CD4-positive, alpha-beta T cell (primary cell): ENCODE measurements around the gene SAMHD1. TPM values are rescaled to one million over a fixed set of nuclear protein-coding genes. Genes with fewer than 3 reads are reported as not detected.

Experiments used
- ATAC-seq: fragments of 200-7000 bp; cut with Tn5 transposase; one replicate; pipeline ENCODE4 v1.10.0; 2022; ENCODE audit warnings: mild to moderate bottlenecking; ENCODE audit not compliant: poor library complexity
- CTCF ChIA-PET: fragments of 350-600 bp; sonication (Branson Sonifier 250); formaldehyde crosslinking; loops from one replicate; lab custom pipeline; 2021; ENCODE audit warnings: antibody characterized with exemption, inconsistent platforms; lab: Charles Lee
- POLR2A ChIA-PET: fragments of 350-600 bp; sonication (Branson Sonifier 250); formaldehyde crosslinking; loops from one replicate; lab custom pipeline; 2021; ENCODE audit warnings: antibody characterized with exemption, inconsistent platforms; lab: Charles Lee
- DNase-seq, 14 experiments: peaks; one replicate each; pipeline ENCODE4 v3.0.0-alpha.2; 2013 to 2020; ENCODE audit warnings: mixed read lengths in 2 of 14
- H3K27ac ChIP-seq, 2 donors: one replicate each; pipeline versions ENCODE4 v1.5.1 to v1.7.0; 2013; ENCODE audit warnings: low read length in 2 of 2, low read depth in 1 of 2, mild to moderate bottlenecking in 1 of 2
- H3K27me3 ChIP-seq, 2 experiments: 1 replicate in 1 of 2; 2 replicates in 1 of 2; pipeline versions ENCODE4 v1.6.1 to v1.7.0; 2013; ENCODE audit warnings: low read length in 2 of 2, control low read depth in 1 of 2, mild to moderate bottlenecking in 1 of 2, moderate library complexity in 1 of 2; ENCODE audit not compliant: insufficient read depth in 2 of 2, control insufficient read depth in 1 of 2
- H3K36me3 ChIP-seq: one replicate; pipeline ENCODE4 v1.6.1; 2013; ENCODE audit warnings: low read length, control low read depth; ENCODE audit not compliant: insufficient read depth
- H3K4me1 ChIP-seq: one replicate; pipeline ENCODE4 v1.6.1; 2013; ENCODE audit warnings: low read length, control low read depth; ENCODE audit not compliant: insufficient read depth
- H3K4me3 ChIP-seq: one replicate; pipeline ENCODE4 v1.5.1; 2013; ENCODE audit warnings: mild to moderate bottlenecking, low read length, moderate library complexity
- H3K9me3 ChIP-seq, 2 experiments: 1 replicate in 1 of 2; 2 replicates in 1 of 2; pipeline versions ENCODE4 v1.6.1 to v1.7.0; 2013; ENCODE audit warnings: low read length in 2 of 2, mild to moderate bottlenecking in 2 of 2, control low read depth in 1 of 2, moderate library complexity in 1 of 2; ENCODE audit not compliant: control insufficient read depth in 1 of 2, insufficient read depth in 1 of 2
- H3K27ac Mint-ChIP-seq: one replicate; pipeline ENCODE4 v1.8.0; 2020; ENCODE audit warnings: mixed read lengths
- H3K27me3 Mint-ChIP-seq: one replicate; pipeline ENCODE4 v1.8.0; 2021; ENCODE audit warnings: mixed read lengths
- H3K36me3 Mint-ChIP-seq: one replicate; pipeline ENCODE4 v1.8.0; 2021; ENCODE audit warnings: low read depth, mixed read lengths
- H3K4me1 Mint-ChIP-seq: one replicate; pipeline ENCODE4 v1.8.0; 2021; ENCODE audit warnings: low read depth, mixed read lengths
- H3K4me3 Mint-ChIP-seq: one replicate; pipeline ENCODE4 v1.8.0; 2020; ENCODE audit warnings: mild to moderate bottlenecking, mixed read lengths
- H3K9me3 Mint-ChIP-seq: one replicate; pipeline ENCODE4 v1.8.0; 2020; ENCODE audit warnings: mixed read lengths
- intact Hi-C, 2 experiments: fragments of 100-400 bp; cut with DNase I in 1 of 2; cut with micrococcal nuclease in 1 of 2; formaldehyde crosslinking; loops; one replicate each; pipeline versions ENCODE4 v1.15.1 to v1.9.0; 2023 to 2025; cut with DNase I, micrococcal nuclease
- total RNA-seq, 174 experiments: library from RNA in 2 of 174; stranded (reverse) in 2 of 174; gene quantifications; one replicate each; pipeline ENCODE4 v1.2.3 and lab custom pipeline; 2021 to 2026
- TF ChIP-seq, protein P1 (sequence below): fragments of 200-600 bp; IDR thresholded peaks from one replicate; pipeline ENCODE4 v1.8.0; 2022; ENCODE audit warnings: antibody characterized with exemption, mild to moderate bottlenecking

The SAMHD1 gene
- total RNA-seq, 2 experiments from 2014 or later: 232 to 239 TPM

GRCh38 chr20:36872852-36873251 lies 78.7 kb downstream of the SAMHD1 start:
- H3K27ac Mint-ChIP-seq: no peak overlapping the region
- CTCF ChIA-PET: interaction anchor here (0.5 kb wide), 1 partner anchor 250 kb away, joined by 4 read pairs; no protein-coding TSS in a partner anchor
- H3K4me1 ChIP-seq: peaks cover 4% of the 10 kb centered on the region
- H3K9me3 ChIP-seq: no peaks in the 10 kb centered on the region
- intact Hi-C loops: no loop called here
- DNase-seq (no peak), ATAC-seq (no peak)
- TF ChIP-seq, protein P1, sequence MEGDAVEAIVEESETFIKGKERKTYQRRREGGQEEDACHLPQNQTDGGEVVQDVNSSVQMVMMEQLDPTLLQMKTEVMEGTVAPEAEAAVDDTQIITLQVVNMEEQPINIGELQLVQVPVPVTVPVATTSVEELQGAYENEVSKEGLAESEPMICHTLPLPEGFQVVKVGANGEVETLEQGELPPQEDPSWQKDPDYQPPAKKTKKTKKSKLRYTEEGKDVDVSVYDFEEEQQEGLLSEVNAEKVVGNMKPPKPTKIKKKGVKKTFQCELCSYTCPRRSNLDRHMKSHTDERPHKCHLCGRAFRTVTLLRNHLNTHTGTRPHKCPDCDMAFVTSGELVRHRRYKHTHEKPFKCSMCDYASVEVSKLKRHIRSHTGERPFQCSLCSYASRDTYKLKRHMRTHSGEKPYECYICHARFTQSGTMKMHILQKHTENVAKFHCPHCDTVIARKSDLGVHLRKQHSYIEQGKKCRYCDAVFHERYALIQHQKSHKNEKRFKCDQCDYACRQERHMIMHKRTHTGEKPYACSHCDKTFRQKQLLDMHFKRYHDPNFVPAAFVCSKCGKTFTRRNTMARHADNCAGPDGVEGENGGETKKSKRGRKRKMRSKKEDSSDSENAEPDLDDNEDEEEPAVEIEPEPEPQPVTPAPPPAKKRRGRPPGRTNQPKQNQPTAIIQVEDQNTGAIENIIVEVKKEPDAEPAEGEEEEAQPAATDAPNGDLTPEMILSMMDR: no peak
- H3K27ac ChIP-seq: no peak overlapping the region
- no peaks in the 10 kb centered on the region for H3K36me3 Mint-ChIP-seq
- no peaks in the 10 kb centered on the region for H3K27me3 ChIP-seq
- no peaks in the 10 kb centered on the region for H3K27me3 Mint-ChIP-seq
- H3K9me3 Mint-ChIP-seq: no peaks in the 10 kb centered on the region
- POLR2A ChIA-PET: interaction anchor here (0.9 kb wide), 2 partner anchors 11 to 220 kb away, joined by 3 to 4 read pairs; no protein-coding TSS in a partner anchor
- no peaks in the 10 kb centered on the region for H3K4me1 Mint-ChIP-seq
- no peaks in the 10 kb centered on the region for H3K36me3 ChIP-seq
- H3K4me3 Mint-ChIP-seq: no peak overlapping the region
- H3K4me3 ChIP-seq: no peak overlapping the region

DNA sequence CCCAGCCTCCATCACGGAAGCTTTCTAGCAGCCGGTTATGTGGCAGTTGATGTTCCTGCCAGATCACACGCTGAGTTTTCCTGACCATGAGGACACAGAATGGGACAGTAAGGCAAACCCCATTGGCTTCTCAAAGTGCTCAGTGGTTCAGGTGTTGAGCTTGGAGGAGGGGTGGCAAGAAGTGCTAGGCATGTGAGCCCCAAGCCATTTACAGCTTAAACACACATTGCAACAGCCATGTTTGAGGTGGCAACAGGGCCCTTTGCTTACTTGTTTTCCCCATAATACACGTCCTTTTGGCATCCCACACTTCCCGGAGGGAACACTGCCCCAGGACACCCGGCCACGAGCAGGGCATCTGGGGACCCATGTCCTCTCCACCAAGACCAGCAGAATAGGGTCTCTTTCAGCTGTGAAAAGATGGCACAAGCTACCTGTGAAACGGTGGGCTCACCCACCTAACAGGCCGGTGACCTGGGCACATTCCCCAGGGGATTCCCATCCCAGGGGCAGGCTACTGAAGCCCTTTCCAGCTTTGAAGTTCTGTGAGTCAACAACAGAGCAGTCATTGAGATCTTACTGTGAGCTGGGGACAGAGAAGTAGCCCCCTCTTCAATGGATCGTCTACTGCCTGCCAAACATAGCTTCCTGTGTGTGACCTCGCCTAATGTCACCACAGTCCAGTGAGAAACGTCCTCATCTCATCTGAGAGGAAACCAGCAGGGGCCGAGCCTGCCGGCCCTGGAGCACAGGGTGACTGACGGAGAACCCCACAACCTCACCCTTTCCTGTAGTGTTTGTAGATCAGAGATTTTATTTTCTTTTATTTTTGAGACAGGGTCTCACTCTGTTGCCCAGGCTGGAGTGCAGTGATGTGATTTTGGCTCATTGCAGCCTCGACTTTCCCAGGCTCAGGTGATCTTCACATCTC lies 79.6 kb downstream of the SAMHD1 start:
- Histone ChIP-seq H3K27ac (no peak overlapping the region), H3K27me3 (no peaks in the 10 kb centered on the region), H3K9me3 (no peaks in the 10 kb centered on the region), H3K4me3 (no peak overlapping the region), H3K4me1 (peaks cover 4% of the 10 kb centered on the region), H3K36me3 (no peaks in the 10 kb centered on the region)
- TF ChIP-seq, protein P1: no peak
- H3K4me3 Mint-ChIP-seq: no peak overlapping the region
- H3K27ac Mint-ChIP-seq: no peak overlapping the region
- H3K4me1 Mint-ChIP-seq: no peaks in the 10 kb centered on the region
- H3K36me3 Mint-ChIP-seq: no peaks in the 10 kb centered on the region
- ATAC-seq: no peak
- ChIA-PET CTCF (no interaction called here), POLR2A (no interaction called here)
- no peaks in the 10 kb centered on the region for H3K27me3 Mint-ChIP-seq
- intact Hi-C loops: no loop called here
- no peaks in the 10 kb centered on the region for H3K9me3 Mint-ChIP-seq
- DNase-seq: no peak

GRCh38 chr20:36866681-36867495 lies 84.6 kb downstream of the SAMHD1 start:
- POLR2A ChIA-PET: interaction anchor here (1.1 kb wide), 1 partner anchor 20 kb away, joined by 3 read pairs; no protein-coding TSS in a partner anchor
- intact Hi-C loops: no loop called here

More at GRCh38 chr20:36866681-36867495, 84.6 kb downstream of the SAMHD1 start:
- Histone ChIP-seq H3K27ac (no peak overlapping the region), H3K4me3 (no peak overlapping the region), H3K36me3 (no peaks in the 10 kb centered on the region), H3K4me1 (peaks cover 7% of the 10 kb centered on the region), H3K9me3 (peaks cover 0 to 4% of the 10 kb centered on the region in 2 experiments), H3K27me3 (peaks cover 10 to 20% of the 10 kb centered on the region in 2 experiments)
- H3K27me3 Mint-ChIP-seq: peaks cover 30% of the 10 kb centered on the region
- TF ChIP-seq, protein P1: no peak
- no peak overlapping the region for H3K27ac Mint-ChIP-seq
- no peaks in the 10 kb centered on the region for H3K9me3 Mint-ChIP-seq
- no peak for ATAC-seq
- DNase-seq: no peak
- CTCF ChIA-PET: interaction anchor here (1.1 kb wide), 1 partner anchor 19 kb away, joined by 3 read pairs; no protein-coding TSS in a partner anchor
- H3K4me1 Mint-ChIP-seq: peaks cover 4% of the 10 kb centered on the region
- H3K4me3 Mint-ChIP-seq: peak overlapping the region; percentile 85
- no peaks in the 10 kb centered on the region for H3K36me3 Mint-ChIP-seq
